HG03342 (cell line): ENCODE data around the gene DLGAP5.

Experiments used
- ATAC-seq: cut with Tn5 transposase; IDR thresholded peaks from one replicate; pipeline ENCODE4 v1.9.1; 2021; ENCODE audit warnings: mild to moderate bottlenecking, moderate library complexity; ENCODE audit not compliant: unreplicated experiment

Gene DLGAP5

DNA sequence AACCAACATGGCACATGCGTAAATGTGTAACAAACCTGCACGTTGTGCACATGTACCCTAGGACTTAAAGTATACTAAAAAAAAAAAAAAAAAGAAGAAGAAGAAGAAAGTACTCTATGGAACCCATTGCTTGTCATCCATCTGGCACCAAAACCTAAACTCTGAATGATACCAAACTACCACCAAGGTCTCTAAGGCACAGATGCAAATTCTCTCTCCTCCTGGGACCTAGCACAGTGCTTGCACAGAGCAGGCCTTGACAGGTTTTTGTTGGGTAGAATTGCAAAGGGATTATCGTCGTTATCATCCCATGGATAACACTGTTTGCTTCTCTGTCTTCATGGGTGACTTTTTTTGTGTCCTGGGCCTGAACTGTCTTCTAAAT, 75.5 kb downstream of the DLGAP5 start:
- no peak for ATAC-seq

DNA sequence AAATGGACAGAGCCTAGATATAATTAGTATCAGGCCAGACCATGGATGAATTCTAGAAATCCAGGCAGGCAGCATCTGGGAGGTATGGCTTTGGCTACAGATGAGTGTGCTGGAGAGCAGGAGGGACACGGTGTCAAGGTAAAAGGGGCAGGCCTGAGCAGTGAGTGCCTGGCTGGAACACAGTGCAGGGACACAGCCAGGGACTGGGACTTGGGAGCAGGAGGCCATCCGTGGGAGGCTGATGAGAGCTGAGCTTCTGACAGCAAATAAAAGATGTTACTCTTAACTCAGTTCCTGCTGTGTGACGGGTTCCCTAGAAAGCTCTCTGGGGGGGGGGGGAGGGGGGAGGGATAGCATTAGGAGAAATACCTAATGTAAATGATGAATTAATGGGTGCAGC, 75.9 kb downstream of the DLGAP5 start:
- no peak for ATAC-seq

DNA sequence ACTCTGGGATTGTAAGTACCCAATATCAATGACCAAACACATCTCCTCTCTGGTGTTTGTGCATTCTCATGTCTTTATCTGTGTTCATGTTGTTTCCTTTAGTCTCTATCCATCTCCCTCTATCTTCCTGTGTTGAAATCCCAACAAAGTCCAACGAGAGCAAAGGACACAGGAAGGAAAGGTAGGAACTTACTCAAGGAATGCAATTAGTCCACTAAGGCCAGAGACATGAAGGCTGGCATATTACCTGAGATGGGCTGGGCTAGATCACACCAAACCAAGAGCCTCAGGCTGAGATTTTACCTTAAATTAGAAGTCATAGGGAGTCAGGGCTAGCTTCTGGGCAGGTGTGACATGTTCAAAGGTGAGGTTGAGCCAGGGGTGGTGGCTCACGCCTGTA, 76.7 kb downstream of the DLGAP5 start:
- no peak for ATAC-seq

DNA sequence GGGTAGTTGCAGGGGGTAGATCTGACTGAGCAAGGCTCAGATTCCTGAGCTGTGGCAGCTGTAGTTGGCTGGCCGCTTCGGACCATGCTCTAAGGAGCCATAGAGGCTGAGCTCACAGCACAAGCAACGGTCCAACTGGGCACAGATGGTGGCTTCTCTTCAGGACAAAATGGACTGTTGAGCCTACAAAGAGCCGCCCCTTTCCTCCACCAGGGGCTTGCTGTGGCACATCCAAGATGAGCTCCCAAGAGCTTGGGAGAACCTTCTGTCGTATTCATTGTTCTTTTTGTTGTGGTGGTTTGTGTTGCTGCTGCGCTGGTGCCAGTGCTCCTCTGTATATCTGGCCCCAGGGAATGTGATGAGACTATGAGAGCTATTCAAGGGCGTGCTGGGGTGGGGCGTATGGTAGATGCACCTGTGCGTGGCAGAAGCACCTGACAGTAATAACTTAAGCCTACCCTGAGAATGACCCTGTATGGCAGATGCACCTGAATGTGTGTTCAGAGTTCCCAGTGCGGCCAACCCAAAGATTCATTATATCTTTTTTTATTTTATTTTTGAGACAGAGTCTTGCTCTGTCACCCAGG, 80.2 kb downstream of the DLGAP5 start:
- no peak for ATAC-seq

DNA sequence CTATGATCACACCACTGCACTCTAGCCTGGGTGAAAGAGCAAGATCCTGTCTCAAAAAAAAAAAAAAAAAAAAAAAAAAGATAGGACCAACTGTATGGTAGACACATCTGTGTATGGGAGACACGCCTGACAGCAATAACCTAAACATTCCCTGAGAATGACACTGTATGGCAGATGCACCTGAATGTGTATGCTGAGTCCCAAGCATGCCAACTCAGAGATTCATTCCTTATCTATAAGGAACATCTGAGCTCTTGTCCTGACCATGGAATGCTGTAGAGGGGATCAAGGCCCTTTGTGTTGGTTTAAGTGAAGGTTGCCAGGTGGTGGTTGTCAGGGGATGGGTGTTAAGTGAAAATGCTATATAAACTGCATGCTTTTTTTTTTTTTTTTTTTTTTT, 81.5 kb downstream of the DLGAP5 start:
- no peak for ATAC-seq

DNA sequence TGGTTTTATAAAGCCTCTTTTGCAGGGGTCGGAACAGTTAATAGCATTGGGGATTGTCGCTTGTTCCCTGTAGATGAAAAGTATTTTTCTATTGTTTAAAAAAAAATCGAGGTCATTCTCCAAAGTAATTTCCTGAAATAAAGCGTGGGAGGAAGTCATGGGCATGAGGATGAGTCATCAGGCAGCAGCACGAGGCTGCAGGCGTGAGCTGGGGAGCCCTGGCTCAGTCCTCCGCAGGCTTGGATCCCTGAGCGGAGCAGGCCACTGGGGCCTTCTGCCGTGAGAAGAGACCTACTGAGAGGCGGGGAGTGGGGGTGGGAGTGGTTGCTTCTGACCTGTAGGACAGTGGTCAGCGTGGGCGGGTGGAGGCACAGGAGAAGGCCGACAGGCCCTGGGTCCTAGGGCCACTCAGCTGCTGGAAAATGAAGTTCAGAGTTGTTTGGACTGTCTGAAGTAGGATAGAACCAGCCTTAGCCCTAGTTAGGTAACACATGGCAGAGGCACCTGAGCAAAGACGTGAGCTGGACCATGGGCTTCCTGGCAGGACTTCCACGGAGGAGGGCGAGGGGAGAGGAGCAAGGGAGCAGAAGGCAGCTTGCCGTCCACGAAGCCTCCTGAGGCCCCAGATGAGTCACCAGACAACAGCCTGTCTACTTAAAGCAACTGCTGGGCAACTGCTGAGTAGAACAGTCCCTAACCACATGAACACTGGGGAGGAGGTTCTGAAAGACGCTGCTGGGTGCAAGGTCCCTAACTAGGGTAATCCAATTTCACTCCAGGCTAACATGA, 83.4 kb downstream of the DLGAP5 start:
- ATAC-seq = peak; percentile 66

DNA sequence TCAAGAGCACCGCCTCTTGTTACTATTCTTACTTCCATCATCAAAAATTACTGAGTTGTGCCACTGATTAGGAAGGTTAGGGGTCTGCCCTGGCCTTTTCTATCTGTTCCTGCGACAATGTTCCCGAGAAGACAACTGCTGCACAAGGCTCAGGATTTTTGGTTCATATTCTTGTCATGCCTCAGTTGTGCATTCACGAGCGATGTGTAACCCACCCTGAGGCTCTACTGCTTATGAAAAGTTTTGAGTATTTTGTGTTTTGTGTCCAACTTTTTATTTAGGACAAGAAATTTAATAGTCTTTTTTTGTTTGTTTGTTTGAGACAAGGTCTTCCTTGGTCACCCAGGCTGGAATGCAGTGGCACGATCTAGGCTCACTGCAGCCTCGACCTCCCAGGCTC, 85.4 kb downstream of the DLGAP5 start:
- ATAC-seq = no peak

DNA sequence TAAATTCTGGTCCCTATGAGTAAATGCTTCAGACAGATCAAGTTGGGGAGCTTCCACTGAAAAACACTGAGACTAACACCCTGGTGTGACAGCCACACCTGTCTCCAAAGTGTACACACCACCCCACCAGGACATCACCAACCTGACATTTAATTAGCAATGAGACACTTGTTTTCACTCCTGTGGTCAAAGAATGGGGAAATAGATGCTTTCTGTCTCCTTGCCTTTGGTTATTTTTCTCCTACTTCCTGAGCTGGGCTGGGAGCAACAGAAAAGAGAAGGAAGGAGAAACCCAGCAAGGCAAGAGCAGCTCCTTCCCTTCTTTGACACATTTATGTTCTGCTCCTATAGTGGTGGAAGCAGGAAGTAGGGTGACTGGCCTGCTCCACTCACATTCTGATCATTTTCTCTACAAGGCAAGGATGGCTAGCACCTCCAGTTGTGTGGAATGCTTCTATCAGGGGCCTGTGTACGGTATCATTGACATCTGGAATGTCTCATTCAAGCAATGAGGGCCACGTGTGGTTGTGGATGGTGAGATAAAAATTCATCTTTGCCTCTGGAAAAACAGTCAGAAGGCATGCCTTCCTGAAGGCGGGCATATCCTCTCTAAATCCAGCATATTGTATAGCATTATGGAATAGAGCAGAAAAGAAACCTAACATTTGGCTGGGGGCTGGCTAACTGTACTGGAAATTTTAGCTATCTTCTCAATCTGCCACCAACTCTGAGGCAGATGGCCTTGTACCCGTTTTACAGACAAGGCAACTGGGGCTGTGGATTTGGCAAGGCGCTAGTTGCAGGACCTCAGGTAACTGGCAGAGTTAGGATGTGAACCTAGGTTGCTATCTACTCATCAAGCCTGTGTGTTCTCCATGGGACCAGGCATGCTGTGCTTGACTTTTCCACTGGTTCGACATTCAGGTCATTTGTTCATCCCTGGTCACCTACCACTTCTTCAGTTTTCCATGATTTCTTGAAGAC, 87.1 kb downstream of the DLGAP5 start:
- no peak for ATAC-seq

DNA sequence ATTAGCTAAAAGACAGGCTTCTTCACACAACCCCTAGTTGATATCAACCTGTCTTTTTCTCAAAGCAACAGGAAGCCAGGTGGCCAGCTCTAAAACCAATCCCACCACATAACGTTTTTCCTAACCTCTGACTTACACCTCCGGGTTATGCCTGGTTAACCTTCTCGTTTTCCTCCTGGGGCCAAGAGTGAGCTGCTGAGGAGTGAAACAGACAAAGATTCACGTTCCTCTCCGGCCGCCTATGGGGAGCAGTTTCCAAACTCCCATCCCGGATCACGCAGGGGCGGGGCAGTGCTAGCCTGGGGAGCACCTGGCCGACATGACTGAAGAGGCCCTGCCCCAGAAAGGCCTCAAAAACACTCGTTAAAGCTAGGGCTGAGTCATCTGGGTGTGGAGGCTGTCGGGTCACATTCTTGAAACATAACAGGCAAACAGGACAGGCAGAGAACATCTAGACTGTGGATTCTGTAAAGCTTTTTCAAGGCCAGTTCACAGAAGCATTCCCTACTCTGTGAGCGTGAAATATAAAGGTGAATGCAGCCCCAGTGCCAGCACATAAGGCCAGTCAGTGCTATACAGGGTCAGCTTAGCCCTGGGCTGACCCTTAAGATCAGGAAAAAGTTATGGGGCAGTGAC, 88.3 kb downstream of the DLGAP5 start:
- ATAC-seq = peak; percentile 30

DNA sequence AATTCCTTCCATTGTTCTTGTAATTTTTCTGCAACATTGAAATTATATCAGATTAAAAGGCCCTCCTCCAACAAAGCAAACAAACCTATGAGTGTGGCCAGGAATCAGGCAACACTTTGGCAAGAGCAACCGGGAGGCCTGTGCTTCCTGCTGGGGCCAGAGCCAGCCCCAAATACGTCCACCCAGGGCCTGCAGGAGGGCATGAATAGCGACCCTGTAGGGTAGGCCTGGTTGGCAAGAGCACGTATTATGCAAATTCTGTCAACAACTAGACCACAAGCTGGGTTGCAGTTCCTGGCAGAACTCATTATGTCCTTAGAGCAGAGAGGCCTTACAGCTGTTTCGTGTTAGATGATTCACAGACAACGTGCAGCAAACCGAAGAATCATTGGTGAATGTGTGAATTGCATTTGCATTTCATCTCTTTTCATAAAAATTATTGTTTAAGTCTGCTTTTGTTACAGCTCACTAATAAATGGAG, 89.2 kb downstream of the DLGAP5 start:
- peak; percentile 65 for ATAC-seq

DNA sequence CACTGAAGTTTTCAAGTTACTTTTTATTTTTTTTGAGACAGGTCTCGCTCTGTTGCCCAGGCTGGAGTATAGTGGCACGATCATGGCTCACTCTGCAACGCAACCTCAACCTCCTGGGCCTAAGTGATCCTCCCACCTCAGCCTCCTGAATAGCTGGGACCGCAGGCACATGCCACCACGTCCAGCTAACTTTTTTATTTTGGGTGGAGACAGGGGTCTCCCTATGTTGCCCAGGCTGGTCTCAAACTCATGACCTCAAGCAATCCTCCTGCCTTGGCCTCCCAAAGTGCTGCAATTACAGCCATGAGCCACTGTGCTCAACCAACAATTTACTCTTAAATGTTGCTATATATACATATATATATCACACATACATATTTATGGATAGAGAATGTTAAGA, 89.7 kb downstream of the DLGAP5 start:
- ATAC-seq = no peak

DNA sequence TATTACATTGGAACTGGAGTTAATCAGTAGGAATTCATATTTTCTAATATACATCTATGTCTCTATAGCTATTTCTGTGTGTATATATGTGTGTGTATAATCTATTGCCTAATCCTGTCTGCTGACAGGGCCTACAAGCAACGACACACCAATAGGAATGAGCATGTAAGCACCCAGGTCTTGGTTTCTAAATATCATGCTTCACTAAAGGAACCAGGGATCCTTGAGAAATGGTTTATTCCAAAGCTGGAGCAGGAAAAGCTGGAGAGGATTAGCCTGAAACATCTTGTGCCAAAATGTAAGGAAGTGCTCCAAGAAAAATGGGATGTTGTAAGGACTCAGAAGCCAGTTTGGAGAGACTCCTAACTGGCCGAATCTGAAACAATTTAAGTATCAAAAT, 91.6 kb downstream of the DLGAP5 start:
- no peak for ATAC-seq

DNA sequence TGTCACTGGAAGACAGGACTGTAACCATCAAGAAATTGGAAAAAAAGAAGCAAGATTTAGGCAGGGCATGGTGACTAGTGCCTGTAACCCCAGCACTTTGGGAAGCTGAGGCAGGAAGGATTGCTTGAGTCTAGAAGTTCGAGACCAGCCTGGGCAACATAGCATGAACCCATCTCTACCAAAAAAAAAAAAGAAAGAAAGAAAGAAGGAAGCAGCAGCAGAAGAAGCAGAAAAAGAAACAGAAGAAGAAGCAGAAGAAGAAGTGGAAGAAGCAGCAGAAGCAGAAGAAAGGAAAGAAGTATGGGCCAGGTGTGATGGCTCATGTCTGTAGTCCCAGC, 92.9 kb downstream of the DLGAP5 start:
- ATAC-seq = no peak
